GM12878 (cell line): ENCODE measurements around the gene SLC39A1. TPM values are rescaled to one million over a fixed set of nuclear protein-coding genes. Genes with fewer than 3 reads are reported as not detected.

Experiments
- ATF7 ChIP-seq: fragments of 450-650 bp; IDR thresholded peaks from 2 replicates; pipeline ENCODE4 v1.6.1; 2016; ENCODE audit warnings: low read depth, mild to moderate bottlenecking
- BMI1 ChIP-seq: fragments of 450-650 bp; IDR thresholded peaks from 2 replicates; pipeline ENCODE4 v1.6.1; 2016; ENCODE audit warnings: mild to moderate bottlenecking, moderate library complexity, borderline replicate concordance
- CREB1 ChIP-seq: IDR thresholded peaks from 2 replicates; pipeline ENCODE4 v1.6.1; 2012; ENCODE audit warnings: low read depth, mild to moderate bottlenecking, inconsistent platforms
- CREM ChIP-seq: IDR thresholded peaks from 2 replicates; pipeline ENCODE4 v1.6.1; 2014; ENCODE audit warnings: antibody characterized with exemption, low read depth
- ESRRA ChIP-seq: IDR thresholded peaks from 2 replicates; pipeline ENCODE4 v1.6.1; 2012; ENCODE audit warnings: mild to moderate bottlenecking, low read length, improper control_type of control experiment
- JUNB ChIP-seq: IDR thresholded peaks from 2 replicates; pipeline ENCODE4 v1.6.1; 2016; ENCODE audit warnings: antibody characterized with exemption, mild to moderate bottlenecking
- MTA3 ChIP-seq: IDR thresholded peaks from 2 replicates; pipeline ENCODE4 v1.6.1; 2012; ENCODE audit warnings: low read length, inconsistent platforms, borderline replicate concordance
- NBN ChIP-seq: fragments of 450-650 bp; IDR thresholded peaks from 2 replicates; pipeline ENCODE4 v1.6.1; 2016
- PML ChIP-seq: IDR thresholded peaks from 2 replicates; pipeline ENCODE4 v1.6.1; 2012; ENCODE audit warnings: low read length, inconsistent platforms
- POLR2AphosphoS5 ChIP-seq: IDR thresholded peaks from 2 replicates; pipeline ENCODE4 v1.6.1; 2011; ENCODE audit warnings: mild to moderate bottlenecking, low read length, inconsistent platforms
- RFX5 ChIP-seq: IDR thresholded peaks from 2 replicates; pipeline ENCODE4 v1.6.1; 2011; ENCODE audit warnings: low read depth, low read length, improper control_type of control experiment
- SIN3A ChIP-seq: IDR thresholded peaks from 2 replicates; pipeline ENCODE4 v1.6.1; 2012; ENCODE audit warnings: low read depth, low read length, improper control_type of control experiment
- SMAD5 ChIP-seq: IDR thresholded peaks from 2 replicates; pipeline ENCODE4 v1.6.1; 2016; ENCODE audit warnings: antibody characterized with exemption, low read depth
- SMC3 ChIP-seq: IDR thresholded peaks from 2 replicates; pipeline ENCODE4 v1.6.1; 2011; ENCODE audit warnings: low read length, improper control_type of control experiment, borderline replicate concordance
- TARDBP ChIP-seq: IDR thresholded peaks from 2 replicates; pipeline ENCODE4 v1.6.1; 2016; ENCODE audit warnings: borderline replicate concordance
- TCF3 ChIP-seq: IDR thresholded peaks from 2 replicates; pipeline ENCODE4 v1.6.1; 2012; ENCODE audit warnings: low read depth, mild to moderate bottlenecking, low read length, borderline replicate concordance; ENCODE audit not compliant: insufficient read depth
- ZNF217 ChIP-seq: fragments of 450-650 bp; IDR thresholded peaks from 2 replicates; pipeline ENCODE4 v1.6.1; 2017; ENCODE audit warnings: antibody characterized with exemption, mild to moderate bottlenecking
- polyA plus RNA-seq, 11 experiments: library from polyadenylated mRNA; depleted of rRNA in 4 of 11; unstranded in 6 of 11; stranded (reverse) in 5 of 11; fragments of >200 nt; fragmentation: Nextera tagmentation in 4 of 11; fragmentation: Illumina TruSeq in 1 of 11; extraction: Ambion mirVana in 4 of 11; extraction: Trizol in 1 of 11; gene quantifications; 1 replicate in 1 of 11; 2 replicates in 10 of 11; pipeline versions ENCODE4 v1.2.1 to v1.2.3, GENCODE V29; 2011 to 2016; ENCODE audit warnings: inconsistent platforms in 2 of 11, missing spikeins in 2 of 11, low read depth in 1 of 11
- total RNA-seq, 4 experiments: library from RNA; depleted of rRNA in 3 of 4; stranded (reverse); fragments of >200 nt in 3 of 4; fragmentation: Illumina TruSeq in 1 of 4; extraction: Trizol in 1 of 4; gene quantifications; 2 replicates each; pipeline versions ENCODE4 v1.2.1 to v1.2.3, GENCODE V29; 2013 to 2021
- TF ChIP-seq, protein P1 (sequence below): IDR thresholded peaks from 2 replicates; pipeline ENCODE4 v1.6.1; 2011; ENCODE audit warnings: mild to moderate bottlenecking, low read depth, low read length, moderate library complexity; ENCODE audit not compliant: insufficient replicate concordance
- TF ChIP-seq, protein P2 (sequence below): IDR thresholded peaks from 2 replicates; pipeline ENCODE4 v1.6.1; 2011; ENCODE audit warnings: borderline replicate concordance, low read depth, mild to moderate bottlenecking, moderate library complexity, low read length; ENCODE audit not compliant: insufficient read depth, poor library complexity, severe bottlenecking
- TF ChIP-seq, protein P3 (sequence below): fragments of 450-650 bp; formaldehyde crosslinking; IDR thresholded peaks from 2 replicates; pipeline ENCODE4 v1.5.0; 2022; ENCODE audit warnings: mild to moderate bottlenecking, missing genetic modification characterization
- TF ChIP-seq, protein P4 (sequence below): fragments of 450-650 bp; IDR thresholded peaks from 2 replicates; pipeline ENCODE4 v1.6.1; 2017; ENCODE audit warnings: mild to moderate bottlenecking
- TF ChIP-seq, protein P5 (sequence below): IDR thresholded peaks from 2 replicates; pipeline ENCODE4 v1.6.1; 2012; ENCODE audit warnings: low read length, inconsistent platforms

Gene SLC39A1
- total and polyA plus RNA-seq, 10 of the 15 experiments (the other 5 are each of a cell fraction or from before 2014, with no cell fraction given): 8.8 to 98.6 (median 72.4) TPM

DNA sequence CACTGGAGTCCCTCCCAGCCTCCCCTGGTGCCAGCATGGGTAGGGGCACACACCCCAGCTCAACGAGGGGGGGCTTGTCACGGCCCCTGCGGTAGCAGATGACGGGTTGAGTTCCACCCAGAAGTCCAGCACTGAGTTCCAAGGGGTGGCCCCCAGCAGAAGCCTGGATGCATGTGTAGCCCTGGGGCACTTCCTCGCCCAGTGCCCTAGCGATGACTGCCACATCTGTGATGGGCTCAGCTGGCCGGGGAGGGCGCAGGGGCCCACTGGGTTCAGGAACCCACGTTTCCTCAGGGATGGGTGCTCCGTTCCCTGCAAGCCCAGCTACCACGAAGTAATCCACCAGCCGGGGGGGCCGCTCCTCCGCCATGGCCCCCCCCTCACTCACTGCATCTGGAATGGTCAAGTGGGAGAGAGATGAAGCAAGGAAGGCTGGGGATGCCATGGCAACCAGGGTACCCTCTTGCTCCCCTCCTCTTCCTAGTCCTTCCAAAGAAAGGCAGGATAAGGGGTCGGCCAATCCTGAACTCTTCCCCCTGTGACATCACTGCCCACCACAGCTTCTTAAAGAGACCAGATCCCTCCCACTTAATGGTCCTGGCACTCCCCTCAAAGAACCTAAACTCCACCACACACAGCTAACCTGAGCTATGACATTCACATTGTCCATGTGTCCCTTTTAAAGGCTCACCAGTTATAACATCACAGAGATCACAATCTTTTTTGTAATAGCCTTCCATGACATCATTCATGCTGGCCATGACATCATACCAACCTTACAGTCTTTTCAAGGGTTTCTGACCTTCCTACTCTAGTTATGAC, 19.1 kb downstream of the SLC39A1 start (continued):
- TF ChIP-seq ESRRA: no peak
- no peak for TF ChIP-seq TARDBP
- TF ChIP-seq, protein P1, sequence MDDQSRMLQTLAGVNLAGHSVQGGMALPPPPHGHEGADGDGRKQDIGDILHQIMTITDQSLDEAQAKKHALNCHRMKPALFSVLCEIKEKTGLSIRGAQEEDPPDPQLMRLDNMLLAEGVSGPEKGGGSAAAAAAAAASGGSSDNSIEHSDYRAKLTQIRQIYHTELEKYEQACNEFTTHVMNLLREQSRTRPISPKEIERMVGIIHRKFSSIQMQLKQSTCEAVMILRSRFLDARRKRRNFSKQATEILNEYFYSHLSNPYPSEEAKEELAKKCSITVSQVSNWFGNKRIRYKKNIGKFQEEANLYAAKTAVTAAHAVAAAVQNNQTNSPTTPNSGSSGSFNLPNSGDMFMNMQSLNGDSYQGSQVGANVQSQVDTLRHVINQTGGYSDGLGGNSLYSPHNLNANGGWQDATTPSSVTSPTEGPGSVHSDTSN: no peak
- TF ChIP-seq, protein P2, sequence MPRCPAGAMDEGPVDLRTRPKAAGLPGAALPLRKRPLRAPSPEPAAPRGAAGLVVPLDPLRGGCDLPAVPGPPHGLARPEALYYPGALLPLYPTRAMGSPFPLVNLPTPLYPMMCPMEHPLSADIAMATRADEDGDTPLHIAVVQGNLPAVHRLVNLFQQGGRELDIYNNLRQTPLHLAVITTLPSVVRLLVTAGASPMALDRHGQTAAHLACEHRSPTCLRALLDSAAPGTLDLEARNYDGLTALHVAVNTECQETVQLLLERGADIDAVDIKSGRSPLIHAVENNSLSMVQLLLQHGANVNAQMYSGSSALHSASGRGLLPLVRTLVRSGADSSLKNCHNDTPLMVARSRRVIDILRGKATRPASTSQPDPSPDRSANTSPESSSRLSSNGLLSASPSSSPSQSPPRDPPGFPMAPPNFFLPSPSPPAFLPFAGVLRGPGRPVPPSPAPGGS: no peak
- TF ChIP-seq JUNB: no peak
- no peak for TF ChIP-seq SMAD5
- TF ChIP-seq ZNF217: no peak
- peak; percentile 96 for TF ChIP-seq ATF7
- TF ChIP-seq SIN3A: no peak
- no peak for TF ChIP-seq RFX5
- no peak for TF ChIP-seq SMC3
- TF ChIP-seq, protein P3, sequence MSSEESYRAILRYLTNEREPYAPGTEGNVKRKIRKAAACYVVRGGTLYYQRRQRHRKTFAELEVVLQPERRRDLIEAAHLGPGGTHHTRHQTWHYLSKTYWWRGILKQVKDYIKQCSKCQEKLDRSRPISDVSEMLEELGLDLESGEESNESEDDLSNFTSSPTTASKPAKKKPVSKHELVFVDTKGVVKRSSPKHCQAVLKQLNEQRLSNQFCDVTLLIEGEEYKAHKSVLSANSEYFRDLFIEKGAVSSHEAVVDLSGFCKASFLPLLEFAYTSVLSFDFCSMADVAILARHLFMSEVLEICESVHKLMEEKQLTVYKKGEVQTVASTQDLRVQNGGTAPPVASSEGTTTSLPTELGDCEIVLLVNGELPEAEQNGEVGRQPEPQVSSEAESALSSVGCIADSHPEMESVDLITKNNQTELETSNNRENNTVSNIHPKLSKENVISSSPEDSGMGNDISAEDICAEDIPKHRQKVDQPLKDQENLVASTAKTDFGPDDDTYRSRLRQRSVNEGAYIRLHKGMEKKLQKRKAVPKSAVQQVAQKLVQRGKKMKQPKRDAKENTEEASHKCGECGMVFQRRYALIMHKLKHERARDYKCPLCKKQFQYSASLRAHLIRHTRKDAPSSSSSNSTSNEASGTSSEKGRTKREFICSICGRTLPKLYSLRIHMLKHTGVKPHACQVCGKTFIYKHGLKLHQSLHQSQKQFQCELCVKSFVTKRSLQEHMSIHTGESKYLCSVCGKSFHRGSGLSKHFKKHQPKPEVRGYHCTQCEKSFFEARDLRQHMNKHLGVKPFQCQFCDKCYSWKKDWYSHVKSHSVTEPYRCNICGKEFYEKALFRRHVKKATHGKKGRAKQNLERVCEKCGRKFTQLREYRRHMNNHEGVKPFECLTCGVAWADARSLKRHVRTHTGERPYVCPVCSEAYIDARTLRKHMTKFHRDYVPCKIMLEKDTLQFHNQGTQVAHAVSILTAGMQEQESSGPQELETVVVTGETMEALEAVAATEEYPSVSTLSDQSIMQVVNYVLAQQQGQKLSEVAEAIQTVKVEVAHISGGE (CRISPR knock-in tag): no peak
- TF ChIP-seq NBN: no peak; the same call in 1 of the 2 replicates
- TF ChIP-seq MTA3: no peak
- TF ChIP-seq BMI1: no peak
- no peak for TF ChIP-seq PML
- TF ChIP-seq CREB1: peak; percentile 96
- TF ChIP-seq, protein P4, sequence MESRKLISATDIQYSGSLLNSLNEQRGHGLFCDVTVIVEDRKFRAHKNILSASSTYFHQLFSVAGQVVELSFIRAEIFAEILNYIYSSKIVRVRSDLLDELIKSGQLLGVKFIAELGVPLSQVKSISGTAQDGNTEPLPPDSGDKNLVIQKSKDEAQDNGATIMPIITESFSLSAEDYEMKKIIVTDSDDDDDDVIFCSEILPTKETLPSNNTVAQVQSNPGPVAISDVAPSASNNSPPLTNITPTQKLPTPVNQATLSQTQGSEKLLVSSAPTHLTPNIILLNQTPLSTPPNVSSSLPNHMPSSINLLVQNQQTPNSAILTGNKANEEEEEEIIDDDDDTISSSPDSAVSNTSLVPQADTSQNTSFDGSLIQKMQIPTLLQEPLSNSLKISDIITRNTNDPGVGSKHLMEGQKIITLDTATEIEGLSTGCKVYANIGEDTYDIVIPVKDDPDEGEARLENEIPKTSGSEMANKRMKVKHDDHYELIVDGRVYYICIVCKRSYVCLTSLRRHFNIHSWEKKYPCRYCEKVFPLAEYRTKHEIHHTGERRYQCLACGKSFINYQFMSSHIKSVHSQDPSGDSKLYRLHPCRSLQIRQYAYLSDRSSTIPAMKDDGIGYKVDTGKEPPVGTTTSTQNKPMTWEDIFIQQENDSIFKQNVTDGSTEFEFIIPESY: no peak
- peak; percentile 18; the same call in 1 of the 2 replicates for TF ChIP-seq POLR2AphosphoS5
- no peak for TF ChIP-seq TCF3
- peak; percentile 90 for TF ChIP-seq CREM
- TF ChIP-seq, protein P5, sequence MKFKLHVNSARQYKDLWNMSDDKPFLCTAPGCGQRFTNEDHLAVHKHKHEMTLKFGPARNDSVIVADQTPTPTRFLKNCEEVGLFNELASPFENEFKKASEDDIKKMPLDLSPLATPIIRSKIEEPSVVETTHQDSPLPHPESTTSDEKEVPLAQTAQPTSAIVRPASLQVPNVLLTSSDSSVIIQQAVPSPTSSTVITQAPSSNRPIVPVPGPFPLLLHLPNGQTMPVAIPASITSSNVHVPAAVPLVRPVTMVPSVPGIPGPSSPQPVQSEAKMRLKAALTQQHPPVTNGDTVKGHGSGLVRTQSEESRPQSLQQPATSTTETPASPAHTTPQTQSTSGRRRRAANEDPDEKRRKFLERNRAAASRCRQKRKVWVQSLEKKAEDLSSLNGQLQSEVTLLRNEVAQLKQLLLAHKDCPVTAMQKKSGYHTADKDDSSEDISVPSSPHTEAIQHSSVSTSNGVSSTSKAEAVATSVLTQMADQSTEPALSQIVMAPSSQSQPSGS: peak; percentile 69; the same call in 1 of the 2 replicates
